ENCODE data around the gene ZNF277. TPM values are rescaled to one million over a fixed set of nuclear protein-coding genes. Genes with fewer than 3 reads are reported as not detected.

Gene ZNF277
- total RNA-seq, 1 donor from 2014 or later, result 16.2 TPM

DNA sequence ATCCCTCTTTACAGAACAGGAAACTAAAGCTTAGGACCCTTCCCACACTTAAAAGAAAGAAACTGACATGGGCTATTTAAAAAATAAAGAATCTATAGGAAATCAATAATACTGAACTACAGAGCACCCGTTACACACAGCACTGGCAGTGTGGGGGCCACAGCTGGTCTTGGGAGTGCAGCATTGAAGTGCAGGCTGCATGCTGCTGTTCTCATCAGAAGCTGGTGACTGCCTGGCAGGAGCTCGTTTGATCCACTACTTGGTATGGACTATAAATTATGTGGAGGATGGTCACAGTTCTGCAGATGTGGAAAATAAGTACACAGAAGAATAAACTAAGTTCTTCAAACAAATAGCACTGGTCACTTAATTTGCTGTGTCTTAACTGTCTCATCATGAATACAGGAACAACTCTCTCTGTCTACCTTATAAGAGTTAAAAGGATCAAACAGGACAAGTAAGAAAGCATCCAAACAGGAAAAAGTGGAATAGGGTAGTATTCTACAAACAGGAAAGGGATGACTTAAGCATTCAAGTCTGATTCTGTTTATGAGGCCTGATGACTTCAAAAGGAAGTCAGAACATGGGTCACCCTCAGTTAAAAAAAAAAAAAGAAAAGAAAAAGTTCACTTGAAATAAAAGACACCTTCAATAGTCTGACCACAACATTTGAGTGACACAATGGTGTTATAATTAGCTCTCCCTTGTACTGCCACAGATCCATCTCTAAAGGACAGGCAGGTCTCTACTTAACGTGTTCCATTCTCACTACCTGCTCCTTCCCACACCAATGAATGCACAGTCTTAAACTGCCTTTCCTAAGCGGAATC is 21.3 kb upstream of the ZNF277 start:
- Mint-ChIP-seq H3K4me3 (ENCODE audit: unreplicated experiment) (no peak overlapping the region), H3K27ac (ENCODE audit: unreplicated experiment) (no peak overlapping the region), H3K4me1 (ENCODE audit: low read depth) (peaks cover 61% of the 10 kb centered on the region), H3K9me3 (ENCODE audit: low read depth) (no peaks in the 10 kb centered on the region), H3K36me3 (ENCODE audit: low read depth) (no peaks in the 10 kb centered on the region), H3K27me3 (ENCODE audit: low read depth) (no peaks in the 10 kb centered on the region)
- TF ChIP-seq, protein P1, sequence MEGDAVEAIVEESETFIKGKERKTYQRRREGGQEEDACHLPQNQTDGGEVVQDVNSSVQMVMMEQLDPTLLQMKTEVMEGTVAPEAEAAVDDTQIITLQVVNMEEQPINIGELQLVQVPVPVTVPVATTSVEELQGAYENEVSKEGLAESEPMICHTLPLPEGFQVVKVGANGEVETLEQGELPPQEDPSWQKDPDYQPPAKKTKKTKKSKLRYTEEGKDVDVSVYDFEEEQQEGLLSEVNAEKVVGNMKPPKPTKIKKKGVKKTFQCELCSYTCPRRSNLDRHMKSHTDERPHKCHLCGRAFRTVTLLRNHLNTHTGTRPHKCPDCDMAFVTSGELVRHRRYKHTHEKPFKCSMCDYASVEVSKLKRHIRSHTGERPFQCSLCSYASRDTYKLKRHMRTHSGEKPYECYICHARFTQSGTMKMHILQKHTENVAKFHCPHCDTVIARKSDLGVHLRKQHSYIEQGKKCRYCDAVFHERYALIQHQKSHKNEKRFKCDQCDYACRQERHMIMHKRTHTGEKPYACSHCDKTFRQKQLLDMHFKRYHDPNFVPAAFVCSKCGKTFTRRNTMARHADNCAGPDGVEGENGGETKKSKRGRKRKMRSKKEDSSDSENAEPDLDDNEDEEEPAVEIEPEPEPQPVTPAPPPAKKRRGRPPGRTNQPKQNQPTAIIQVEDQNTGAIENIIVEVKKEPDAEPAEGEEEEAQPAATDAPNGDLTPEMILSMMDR (IDR thresholded peaks at IDR 0.05), result no peak
- no peak for DNase-seq (ENCODE audit: low spot score)

DNA sequence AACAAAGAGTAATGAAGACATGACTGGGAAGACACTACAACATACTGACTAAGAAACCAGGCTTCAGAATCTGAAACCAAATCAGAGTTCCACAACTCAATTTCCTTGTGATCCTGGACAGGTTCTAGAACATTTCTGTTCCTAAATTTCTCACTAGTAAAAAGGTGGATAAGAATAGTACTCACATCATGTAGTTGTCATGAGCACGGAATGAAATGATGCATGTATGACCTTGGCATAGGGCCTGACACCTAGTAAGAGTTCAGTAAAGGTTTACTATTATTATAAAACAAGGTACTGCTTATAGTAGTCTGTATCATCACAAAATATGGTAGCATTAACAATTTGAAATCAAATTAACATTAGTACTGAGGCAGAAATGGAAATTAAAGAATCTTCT is 20.2 kb upstream of the ZNF277 start:
- Mint-ChIP-seq H3K4me3 (ENCODE audit: unreplicated experiment) (no peak overlapping the region), H3K27ac (ENCODE audit: unreplicated experiment) (no peak overlapping the region), H3K27me3 (ENCODE audit: low read depth) (no peaks in the 10 kb centered on the region), H3K36me3 (ENCODE audit: low read depth) (no peaks in the 10 kb centered on the region), H3K4me1 (ENCODE audit: low read depth) (peaks cover 64% of the 10 kb centered on the region), H3K9me3 (ENCODE audit: low read depth) (no peaks in the 10 kb centered on the region)
- DNase-seq (ENCODE audit: low spot score), result no peak
- TF ChIP-seq, protein P1 (IDR thresholded peaks at IDR 0.05), result no peak

DNA sequence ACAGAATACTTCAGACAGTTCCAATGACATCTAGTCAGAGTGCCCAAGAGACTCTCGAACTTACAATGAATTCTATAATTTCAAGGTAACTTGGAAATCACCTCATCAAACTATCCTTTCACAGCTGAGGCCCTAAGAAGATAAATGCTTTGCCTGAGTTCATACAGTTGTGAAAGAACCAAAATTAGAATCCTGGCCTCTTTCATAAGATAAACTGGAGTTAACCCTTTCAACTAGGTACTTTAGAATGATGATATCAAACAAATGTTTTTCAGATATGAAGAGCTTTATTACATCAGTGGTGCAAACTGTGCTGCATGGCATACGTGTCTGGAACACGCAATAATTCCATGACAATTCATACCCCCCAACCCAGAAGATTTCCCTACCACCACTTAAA is 18.2 kb upstream of the ZNF277 start:
- H3K9me3 Mint-ChIP-seq (ENCODE audit: low read depth), result no peaks in the 10 kb centered on the region
- no peak overlapping the region for H3K27ac Mint-ChIP-seq (ENCODE audit: unreplicated experiment)
- H3K27me3 Mint-ChIP-seq (ENCODE audit: low read depth), result no peaks in the 10 kb centered on the region
- H3K36me3 Mint-ChIP-seq (ENCODE audit: low read depth), result no peaks in the 10 kb centered on the region
- peaks cover 65% of the 10 kb centered on the region for H3K4me1 Mint-ChIP-seq (ENCODE audit: low read depth)
- TF ChIP-seq, protein P1 (IDR thresholded peaks at IDR 0.05), result no peak
- no peak overlapping the region for H3K4me3 Mint-ChIP-seq (ENCODE audit: unreplicated experiment)
- DNase-seq (ENCODE audit: low spot score), result no peak

DNA sequence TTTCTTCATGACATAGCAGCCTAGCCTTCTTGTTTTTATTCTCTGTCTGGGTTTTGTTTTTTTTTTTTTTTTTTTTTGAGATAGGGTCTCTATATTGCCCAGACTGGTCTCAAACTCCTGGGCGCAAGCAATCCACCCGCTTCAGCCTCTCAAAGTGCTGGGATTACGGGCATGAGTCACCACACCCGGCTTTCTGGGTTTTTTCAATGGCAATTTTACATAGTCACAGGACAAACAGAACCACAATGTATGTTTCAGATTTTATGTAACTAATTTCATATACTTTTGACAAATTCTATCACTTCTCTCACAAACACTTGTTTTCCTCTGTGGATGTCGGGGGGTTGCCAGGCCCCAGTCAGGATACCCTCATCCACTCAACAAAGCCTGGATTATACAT is 16.8 kb upstream of the ZNF277 start:
- Mint-ChIP-seq H3K4me1 (ENCODE audit: low read depth) (peaks cover 72% of the 10 kb centered on the region), H3K27me3 (ENCODE audit: low read depth) (no peaks in the 10 kb centered on the region), H3K36me3 (ENCODE audit: low read depth) (no peaks in the 10 kb centered on the region), H3K9me3 (ENCODE audit: low read depth) (no peaks in the 10 kb centered on the region), H3K4me3 (ENCODE audit: unreplicated experiment) (no peak overlapping the region), H3K27ac (ENCODE audit: unreplicated experiment) (no peak overlapping the region)
- no peak for DNase-seq (ENCODE audit: low spot score)
- TF ChIP-seq, protein P1 (IDR thresholded peaks at IDR 0.05), result no peak

DNA sequence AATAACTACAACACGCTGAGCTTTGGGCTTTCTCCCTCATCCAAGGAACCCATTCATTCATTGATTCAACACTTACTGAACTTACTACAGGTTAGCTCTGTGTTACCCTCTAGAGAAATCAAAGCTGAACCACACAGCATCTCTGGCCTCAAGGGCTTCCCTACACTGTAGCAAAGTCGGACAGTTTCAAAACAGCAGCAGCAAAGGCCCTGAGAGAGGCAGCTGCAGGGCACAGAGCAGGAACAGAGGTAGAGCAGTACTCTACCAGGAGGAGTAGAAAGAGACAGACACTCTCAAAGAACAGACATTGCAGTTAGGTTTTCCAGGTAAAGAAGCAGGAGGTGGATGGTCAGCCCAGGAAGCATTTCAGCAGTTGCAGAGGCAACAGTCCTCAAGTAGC is 16.4 kb upstream of the ZNF277 start:
- TF ChIP-seq, protein P1 (IDR thresholded peaks at IDR 0.05), result no peak

More for the DNA sequence above, 16.4 kb upstream of the ZNF277 start:
- H3K36me3 Mint-ChIP-seq (ENCODE audit: low read depth), result no peaks in the 10 kb centered on the region
- no peak overlapping the region for H3K27ac Mint-ChIP-seq (ENCODE audit: unreplicated experiment)
- no peak for DNase-seq (ENCODE audit: low spot score)
- H3K4me1 Mint-ChIP-seq (ENCODE audit: low read depth), result peaks cover 69% of the 10 kb centered on the region
- H3K27me3 Mint-ChIP-seq (ENCODE audit: low read depth), result no peaks in the 10 kb centered on the region
- no peak overlapping the region for H3K4me3 Mint-ChIP-seq (ENCODE audit: unreplicated experiment)
- H3K9me3 Mint-ChIP-seq (ENCODE audit: low read depth), result no peaks in the 10 kb centered on the region
